H1 (cell line): ENCODE measurements around the gene TOP2A. TPM values are rescaled to one million over a fixed set of nuclear protein-coding genes. Genes with fewer than 3 reads are reported as not detected.

Experiments used
- BACH1 ChIP-seq: IDR thresholded peaks from 2 replicates; pipeline ENCODE4 v1.6.1; 2012; ENCODE audit warnings: low read length, improper control_type of control experiment
- CTBP2 ChIP-seq: IDR thresholded peaks from 2 replicates; pipeline ENCODE4 v1.7.0; 2011; ENCODE audit warnings: borderline replicate concordance, mild to moderate bottlenecking, moderate library complexity, mixed read lengths, low read length; ENCODE audit not compliant: insufficient read depth, insufficient read length
- SIRT6 ChIP-seq: IDR thresholded peaks from one replicate; pipeline ENCODE4 v1.7.1; 2012; ENCODE audit warnings: low read length, inconsistent platforms
- SP4 ChIP-seq: IDR thresholded peaks from 2 replicates; pipeline ENCODE4 v1.6.1; 2012; ENCODE audit warnings: low read length, inconsistent platforms
- polyA plus RNA-seq, 7 experiments: library from polyadenylated mRNA; depleted of rRNA in 3 of 7; stranded (reverse) in 5 of 7; unstranded in 2 of 7; fragments of >200 nt in 5 of 7; fragments of 200-250 nt in 2 of 7; gene quantifications; 1 replicate in 5 of 7; 2 replicates in 1 of 7; 4 replicates in 1 of 7; pipeline versions ENCODE4 v1.2.1 to v1.2.3, GENCODE V29; 2011 to 2013; ENCODE audit warnings: missing spikeins in 2 of 7, mixed read lengths in 2 of 7
- total RNA-seq: library from RNA; stranded (reverse); fragmentation: NEBNext Ultra II Directional; extraction: Animal tissue kit (Norgen Biotek cat#: 25700); gene quantifications from 2 replicates; pipeline ENCODE4 v1.2.1, GENCODE V29; 2021
- TF ChIP-seq, protein P1 (sequence below): fragments of 300-600 bp; sonication (generic); IDR thresholded peaks from 2 replicates; pipeline ENCODE4 v1.7.1; 2012; ENCODE audit warnings: low read length, moderate library complexity, mild to moderate bottlenecking, inconsistent platforms; ENCODE audit not compliant: insufficient replicate concordance
- TF ChIP-seq, protein P2 (sequence below): IDR thresholded peaks from 2 replicates; pipeline ENCODE4 v1.6.1; 2011; ENCODE audit warnings: low read depth, mild to moderate bottlenecking, low read length; ENCODE audit not compliant: insufficient read depth

The TOP2A gene
- total and polyA plus RNA-seq, 2 of the 8 experiments (the other 6 are each of a cell fraction or from before 2014, with no cell fraction given) = 83.1 to 291 TPM

DNA sequence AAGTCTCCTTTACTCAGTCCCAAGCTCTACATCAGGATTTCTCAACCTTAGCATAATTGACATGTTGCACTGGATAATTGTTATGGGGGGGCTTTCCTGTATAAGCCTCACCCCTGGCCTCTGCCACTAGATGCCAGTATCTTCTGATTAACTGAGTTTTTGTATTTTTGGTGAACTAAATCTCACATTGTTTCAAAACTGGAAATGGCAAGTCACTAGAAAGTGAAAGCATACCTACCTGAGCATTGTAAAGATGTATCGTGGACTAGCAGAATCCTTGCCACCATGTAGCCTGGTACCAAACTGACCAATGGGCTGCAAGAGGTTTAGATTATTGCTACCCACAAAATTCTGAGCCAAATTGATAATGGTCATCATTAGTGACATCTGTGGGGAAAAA lies 15.0 kb downstream of the TOP2A start (continued):
- TF ChIP-seq, protein P1, sequence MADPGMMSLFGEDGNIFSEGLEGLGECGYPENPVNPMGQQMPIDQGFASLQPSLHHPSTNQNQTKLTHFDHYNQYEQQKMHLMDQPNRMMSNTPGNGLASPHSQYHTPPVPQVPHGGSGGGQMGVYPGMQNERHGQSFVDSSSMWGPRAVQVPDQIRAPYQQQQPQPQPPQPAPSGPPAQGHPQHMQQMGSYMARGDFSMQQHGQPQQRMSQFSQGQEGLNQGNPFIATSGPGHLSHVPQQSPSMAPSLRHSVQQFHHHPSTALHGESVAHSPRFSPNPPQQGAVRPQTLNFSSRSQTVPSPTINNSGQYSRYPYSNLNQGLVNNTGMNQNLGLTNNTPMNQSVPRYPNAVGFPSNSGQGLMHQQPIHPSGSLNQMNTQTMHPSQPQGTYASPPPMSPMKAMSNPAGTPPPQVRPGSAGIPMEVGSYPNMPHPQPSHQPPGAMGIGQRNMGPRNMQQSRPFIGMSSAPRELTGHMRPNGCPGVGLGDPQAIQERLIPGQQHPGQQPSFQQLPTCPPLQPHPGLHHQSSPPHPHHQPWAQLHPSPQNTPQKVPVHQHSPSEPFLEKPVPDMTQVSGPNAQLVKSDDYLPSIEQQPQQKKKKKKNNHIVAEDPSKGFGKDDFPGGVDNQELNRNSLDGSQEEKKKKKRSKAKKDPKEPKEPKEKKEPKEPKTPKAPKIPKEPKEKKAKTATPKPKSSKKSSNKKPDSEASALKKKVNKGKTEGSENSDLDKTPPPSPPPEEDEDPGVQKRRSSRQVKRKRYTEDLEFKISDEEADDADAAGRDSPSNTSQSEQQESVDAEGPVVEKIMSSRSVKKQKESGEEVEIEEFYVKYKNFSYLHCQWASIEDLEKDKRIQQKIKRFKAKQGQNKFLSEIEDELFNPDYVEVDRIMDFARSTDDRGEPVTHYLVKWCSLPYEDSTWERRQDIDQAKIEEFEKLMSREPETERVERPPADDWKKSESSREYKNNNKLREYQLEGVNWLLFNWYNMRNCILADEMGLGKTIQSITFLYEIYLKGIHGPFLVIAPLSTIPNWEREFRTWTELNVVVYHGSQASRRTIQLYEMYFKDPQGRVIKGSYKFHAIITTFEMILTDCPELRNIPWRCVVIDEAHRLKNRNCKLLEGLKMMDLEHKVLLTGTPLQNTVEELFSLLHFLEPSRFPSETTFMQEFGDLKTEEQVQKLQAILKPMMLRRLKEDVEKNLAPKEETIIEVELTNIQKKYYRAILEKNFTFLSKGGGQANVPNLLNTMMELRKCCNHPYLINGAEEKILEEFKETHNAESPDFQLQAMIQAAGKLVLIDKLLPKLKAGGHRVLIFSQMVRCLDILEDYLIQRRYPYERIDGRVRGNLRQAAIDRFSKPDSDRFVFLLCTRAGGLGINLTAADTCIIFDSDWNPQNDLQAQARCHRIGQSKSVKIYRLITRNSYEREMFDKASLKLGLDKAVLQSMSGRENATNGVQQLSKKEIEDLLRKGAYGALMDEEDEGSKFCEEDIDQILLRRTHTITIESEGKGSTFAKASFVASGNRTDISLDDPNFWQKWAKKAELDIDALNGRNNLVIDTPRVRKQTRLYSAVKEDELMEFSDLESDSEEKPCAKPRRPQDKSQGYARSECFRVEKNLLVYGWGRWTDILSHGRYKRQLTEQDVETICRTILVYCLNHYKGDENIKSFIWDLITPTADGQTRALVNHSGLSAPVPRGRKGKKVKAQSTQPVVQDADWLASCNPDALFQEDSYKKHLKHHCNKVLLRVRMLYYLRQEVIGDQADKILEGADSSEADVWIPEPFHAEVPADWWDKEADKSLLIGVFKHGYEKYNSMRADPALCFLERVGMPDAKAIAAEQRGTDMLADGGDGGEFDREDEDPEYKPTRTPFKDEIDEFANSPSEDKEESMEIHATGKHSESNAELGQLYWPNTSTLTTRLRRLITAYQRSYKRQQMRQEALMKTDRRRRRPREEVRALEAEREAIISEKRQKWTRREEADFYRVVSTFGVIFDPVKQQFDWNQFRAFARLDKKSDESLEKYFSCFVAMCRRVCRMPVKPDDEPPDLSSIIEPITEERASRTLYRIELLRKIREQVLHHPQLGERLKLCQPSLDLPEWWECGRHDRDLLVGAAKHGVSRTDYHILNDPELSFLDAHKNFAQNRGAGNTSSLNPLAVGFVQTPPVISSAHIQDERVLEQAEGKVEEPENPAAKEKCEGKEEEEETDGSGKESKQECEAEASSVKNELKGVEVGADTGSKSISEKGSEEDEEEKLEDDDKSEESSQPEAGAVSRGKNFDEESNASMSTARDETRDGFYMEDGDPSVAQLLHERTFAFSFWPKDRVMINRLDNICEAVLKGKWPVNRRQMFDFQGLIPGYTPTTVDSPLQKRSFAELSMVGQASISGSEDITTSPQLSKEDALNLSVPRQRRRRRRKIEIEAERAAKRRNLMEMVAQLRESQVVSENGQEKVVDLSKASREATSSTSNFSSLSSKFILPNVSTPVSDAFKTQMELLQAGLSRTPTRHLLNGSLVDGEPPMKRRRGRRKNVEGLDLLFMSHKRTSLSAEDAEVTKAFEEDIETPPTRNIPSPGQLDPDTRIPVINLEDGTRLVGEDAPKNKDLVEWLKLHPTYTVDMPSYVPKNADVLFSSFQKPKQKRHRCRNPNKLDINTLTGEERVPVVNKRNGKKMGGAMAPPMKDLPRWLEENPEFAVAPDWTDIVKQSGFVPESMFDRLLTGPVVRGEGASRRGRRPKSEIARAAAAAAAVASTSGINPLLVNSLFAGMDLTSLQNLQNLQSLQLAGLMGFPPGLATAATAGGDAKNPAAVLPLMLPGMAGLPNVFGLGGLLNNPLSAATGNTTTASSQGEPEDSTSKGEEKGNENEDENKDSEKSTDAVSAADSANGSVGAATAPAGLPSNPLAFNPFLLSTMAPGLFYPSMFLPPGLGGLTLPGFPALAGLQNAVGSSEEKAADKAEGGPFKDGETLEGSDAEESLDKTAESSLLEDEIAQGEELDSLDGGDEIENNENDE = no peak
- TF ChIP-seq BACH1 (no peak), SIRT6 (no peak), CTBP2 (no peak), SP4 (no peak)
- TF ChIP-seq, protein P2, sequence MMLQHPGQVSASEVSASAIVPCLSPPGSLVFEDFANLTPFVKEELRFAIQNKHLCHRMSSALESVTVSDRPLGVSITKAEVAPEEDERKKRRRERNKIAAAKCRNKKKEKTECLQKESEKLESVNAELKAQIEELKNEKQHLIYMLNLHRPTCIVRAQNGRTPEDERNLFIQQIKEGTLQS = no peak
- TF ChIP-seq, all 59 proteins: peak for 0
